ENCODE data around the gene MAPK11. TPM values are rescaled to one million over a fixed set of nuclear protein-coding genes. Genes with fewer than 3 reads are reported as not detected.
A peak's percentile ranks its signal among the peaks of the same experiment; 100 is the strongest.

MAPK11 gene
- total and polyA plus RNA-seq, 9 of the 15 experiments (the other 6 are each of a cell fraction or from before 2014, with no cell fraction given), result 0.06 to 14.6 (median 5.3) TPM

- TF ChIP-seq SMAD4 (CRISPR knock-in tag; conservative IDR thresholded peaks at IDR 0.05) (no peak), FOXJ3 (CRISPR knock-in tag; IDR thresholded peaks at IDR 0.05) (no peak), SMARCE1 (IDR thresholded peaks at IDR 0.05) (peak; percentile 73; the same call in 1 of the 2 replicates), PURB (CRISPR knock-in tag; IDR thresholded peaks at IDR 0.05; ENCODE audit: low read depth) (no peak), KDM4B (IDR thresholded peaks at IDR 0.05; ENCODE audit: borderline replicate concordance in 2 of 2, low read depth in 1 of 2) (no peak), RBM25 (IDR thresholded peaks at IDR 0.05; ENCODE audit: low read depth, low read length, severe bottlenecking) (no peak), PHB (CRISPR knock-in tag; IDR thresholded peaks at IDR 0.05) (no peak), THRAP3 (IDR thresholded peaks at IDR 0.05; ENCODE audit: borderline replicate concordance) (no peak), LARP7 (IDR thresholded peaks at IDR 0.05) (no peak), NELFE (IDR thresholded peaks at IDR 0.05; ENCODE audit: insufficient read depth, insufficient read length) (no peak)
- TF ChIP-seq, protein P1, sequence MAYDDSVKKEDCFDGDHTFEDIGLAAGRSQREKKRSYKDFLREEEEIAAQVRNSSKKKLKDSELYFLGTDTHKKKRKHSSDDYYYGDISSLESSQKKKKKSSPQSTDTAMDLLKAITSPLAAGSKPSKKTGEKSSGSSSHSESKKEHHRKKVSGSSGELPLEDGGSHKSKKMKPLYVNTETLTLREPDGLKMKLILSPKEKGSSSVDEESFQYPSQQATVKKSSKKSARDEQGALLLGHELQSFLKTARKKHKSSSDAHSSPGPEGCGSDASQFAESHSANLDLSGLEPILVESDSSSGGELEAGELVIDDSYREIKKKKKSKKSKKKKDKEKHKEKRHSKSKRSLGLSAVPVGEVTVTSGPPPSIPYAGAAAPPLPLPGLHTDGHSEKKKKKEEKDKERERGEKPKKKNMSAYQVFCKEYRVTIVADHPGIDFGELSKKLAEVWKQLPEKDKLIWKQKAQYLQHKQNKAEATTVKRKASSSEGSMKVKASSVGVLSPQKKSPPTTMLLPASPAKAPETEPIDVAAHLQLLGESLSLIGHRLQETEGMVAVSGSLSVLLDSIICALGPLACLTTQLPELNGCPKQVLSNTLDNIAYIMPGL (CRISPR knock-in tag; IDR thresholded peaks at IDR 0.05), result no peak
- TF ChIP-seq, protein P2, sequence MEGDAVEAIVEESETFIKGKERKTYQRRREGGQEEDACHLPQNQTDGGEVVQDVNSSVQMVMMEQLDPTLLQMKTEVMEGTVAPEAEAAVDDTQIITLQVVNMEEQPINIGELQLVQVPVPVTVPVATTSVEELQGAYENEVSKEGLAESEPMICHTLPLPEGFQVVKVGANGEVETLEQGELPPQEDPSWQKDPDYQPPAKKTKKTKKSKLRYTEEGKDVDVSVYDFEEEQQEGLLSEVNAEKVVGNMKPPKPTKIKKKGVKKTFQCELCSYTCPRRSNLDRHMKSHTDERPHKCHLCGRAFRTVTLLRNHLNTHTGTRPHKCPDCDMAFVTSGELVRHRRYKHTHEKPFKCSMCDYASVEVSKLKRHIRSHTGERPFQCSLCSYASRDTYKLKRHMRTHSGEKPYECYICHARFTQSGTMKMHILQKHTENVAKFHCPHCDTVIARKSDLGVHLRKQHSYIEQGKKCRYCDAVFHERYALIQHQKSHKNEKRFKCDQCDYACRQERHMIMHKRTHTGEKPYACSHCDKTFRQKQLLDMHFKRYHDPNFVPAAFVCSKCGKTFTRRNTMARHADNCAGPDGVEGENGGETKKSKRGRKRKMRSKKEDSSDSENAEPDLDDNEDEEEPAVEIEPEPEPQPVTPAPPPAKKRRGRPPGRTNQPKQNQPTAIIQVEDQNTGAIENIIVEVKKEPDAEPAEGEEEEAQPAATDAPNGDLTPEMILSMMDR (IDR thresholded peaks at IDR 0.05 in 2 of 3, conservative IDR thresholded peaks at IDR 0.05 in 1 of 3; ENCODE audit: insufficient read depth in 2 of 3, low read depth in 1 of 3, low read length in 3 of 3), result no peak
- TF ChIP-seq, protein P3, sequence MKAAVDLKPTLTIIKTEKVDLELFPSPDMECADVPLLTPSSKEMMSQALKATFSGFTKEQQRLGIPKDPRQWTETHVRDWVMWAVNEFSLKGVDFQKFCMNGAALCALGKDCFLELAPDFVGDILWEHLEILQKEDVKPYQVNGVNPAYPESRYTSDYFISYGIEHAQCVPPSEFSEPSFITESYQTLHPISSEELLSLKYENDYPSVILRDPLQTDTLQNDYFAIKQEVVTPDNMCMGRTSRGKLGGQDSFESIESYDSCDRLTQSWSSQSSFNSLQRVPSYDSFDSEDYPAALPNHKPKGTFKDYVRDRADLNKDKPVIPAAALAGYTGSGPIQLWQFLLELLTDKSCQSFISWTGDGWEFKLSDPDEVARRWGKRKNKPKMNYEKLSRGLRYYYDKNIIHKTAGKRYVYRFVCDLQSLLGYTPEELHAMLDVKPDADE (conservative IDR thresholded peaks at IDR 0.05; ENCODE audit: control insufficient read depth, low read depth, low read length), result no peak
Observed at GRCh38 chr22:50318698-50319411, 48.7 kb upstream of the MAPK11 start (continued).

All from K562 (cell line).